WTC11 (cell line): ENCODE measurements around the gene AMIGO1. TPM values are rescaled to one million over a fixed set of nuclear protein-coding genes. Genes with fewer than 3 reads are reported as not detected.

Experiments
- ATAC-seq: fragments of 200-7000 bp; cut with Tn5 transposase; 2 replicates; pipeline ENCODE4 v1.10.0; 2021; ENCODE audit warnings: mild to moderate bottlenecking, moderate library complexity
- CTCF ChIA-PET: fragments of 300-600 bp; sonication (Branson Sonifier 250); formaldehyde crosslinking; loops from one replicate; lab custom pipeline; 2021; ENCODE audit warnings: antibody characterized with exemption; lab: Charles Lee
- POLR2A ChIA-PET: fragments of 350-600 bp; sonication (Branson Sonifier 250); formaldehyde crosslinking; loops from one replicate; lab custom pipeline; 2021; ENCODE audit warnings: antibody characterized with exemption; lab: Charles Lee
- DNase-seq: peaks from one replicate; pipeline ENCODE4 v3.0.0; 2021; ENCODE audit warnings: low spot score
- H3K27ac Mint-ChIP-seq: 2 replicates; pipeline ENCODE4 v1.8.0; 2021; ENCODE audit warnings: mixed read lengths
- H3K27me3 Mint-ChIP-seq: 2 replicates; pipeline ENCODE4 v1.8.0; 2021; ENCODE audit warnings: low read depth, mild to moderate bottlenecking, moderate library complexity, mixed read lengths
- H3K36me3 Mint-ChIP-seq: 2 replicates; pipeline ENCODE4 v1.8.0; 2021; ENCODE audit warnings: mixed read lengths
- H3K4me1 Mint-ChIP-seq: 2 replicates; pipeline ENCODE4 v1.8.0; 2022; ENCODE audit warnings: mixed read lengths
- H3K4me3 Mint-ChIP-seq: 2 replicates; pipeline ENCODE4 v1.8.0; 2021; ENCODE audit warnings: mild to moderate bottlenecking, moderate library complexity, mixed read lengths
- H3K9me3 Mint-ChIP-seq: 2 replicates; pipeline ENCODE4 v1.8.0; 2021; ENCODE audit warnings: mixed read lengths
- AR ChIP-seq: fragments of 250-450 bp; sonication (Bioruptor Pico); IDR thresholded peaks from 2 replicates; pipeline ENCODE4 v1.9.0; 2021; ENCODE audit warnings: mild to moderate bottlenecking
- ATF1 ChIP-seq: sonication (generic); formaldehyde crosslinking; IDR thresholded peaks from 2 replicates; pipeline ENCODE4 v1.8.1; 2023; ENCODE audit warnings: mild to moderate bottlenecking, moderate library complexity, missing genetic modification reagents
- ATF2 ChIP-seq: sonication (generic); formaldehyde crosslinking; IDR thresholded peaks from 2 replicates; pipeline ENCODE4 v1.8.1; 2022; ENCODE audit warnings: low read depth, missing genetic modification reagents, borderline replicate concordance
- ATF3 ChIP-seq: sonication (generic); formaldehyde crosslinking; conservative IDR thresholded peaks from 2 replicates; pipeline ENCODE4 v1.8.1; 2022; ENCODE audit warnings: mild to moderate bottlenecking, missing genetic modification reagents
- CBFB ChIP-seq: sonication (generic); formaldehyde crosslinking; IDR thresholded peaks from 2 replicates; pipeline ENCODE4 v1.8.1; 2022; ENCODE audit warnings: mild to moderate bottlenecking, low read depth, missing genetic modification reagents
- CREM ChIP-seq: sonication (generic); formaldehyde crosslinking; IDR thresholded peaks from 2 replicates; pipeline ENCODE4 v1.8.1; 2022; ENCODE audit warnings: mild to moderate bottlenecking, missing genetic modification reagents, moderate library complexity
- E2F4 ChIP-seq: sonication (generic); formaldehyde crosslinking; IDR thresholded peaks from 2 replicates; pipeline ENCODE4 v1.8.1; 2022; ENCODE audit warnings: low read depth, mild to moderate bottlenecking, moderate library complexity, missing genetic modification reagents, borderline replicate concordance
- ETV6 ChIP-seq: sonication (generic); formaldehyde crosslinking; IDR thresholded peaks from 2 replicates; pipeline ENCODE4 v1.8.1; 2022; ENCODE audit warnings: mild to moderate bottlenecking, missing genetic modification reagents
- FOXP1 ChIP-seq: sonication (generic); formaldehyde crosslinking; IDR thresholded peaks from 2 replicates; pipeline ENCODE4 v1.8.0; 2022; ENCODE audit warnings: missing genetic modification reagents, mild to moderate bottlenecking, moderate library complexity, borderline replicate concordance
- IRF1 ChIP-seq: sonication (generic); formaldehyde crosslinking; IDR thresholded peaks from 2 replicates; pipeline ENCODE4 v1.8.0; 2023; ENCODE audit warnings: missing genetic modification reagents
- MXD4 ChIP-seq: fragments of 250-450 bp; sonication (Bioruptor Pico); IDR thresholded peaks from 2 replicates; pipeline ENCODE4 v1.8.0; 2021; ENCODE audit warnings: mild to moderate bottlenecking, moderate library complexity, borderline replicate concordance
- NFATC4 ChIP-seq: fragments of 250-450 bp; sonication (Bioruptor Pico); IDR thresholded peaks from 2 replicates; pipeline ENCODE4 v1.9.0; 2021; ENCODE audit warnings: mild to moderate bottlenecking
- NFE2L1 ChIP-seq: sonication (generic); formaldehyde crosslinking; IDR thresholded peaks from 2 replicates; pipeline ENCODE4 v1.8.1; 2023; ENCODE audit warnings: missing genetic modification reagents
- NR1H2 ChIP-seq: sonication (generic); formaldehyde crosslinking; IDR thresholded peaks from 2 replicates; pipeline ENCODE4 v1.9.0; 2021; ENCODE audit warnings: mild to moderate bottlenecking, moderate library complexity, missing genetic modification reagents
- PREB ChIP-seq: sonication (generic); formaldehyde crosslinking; IDR thresholded peaks from 2 replicates; pipeline ENCODE4 v1.8.1; 2022; ENCODE audit warnings: mild to moderate bottlenecking, missing genetic modification reagents, moderate library complexity, borderline replicate concordance
- SMAD4 ChIP-seq: sonication (generic); formaldehyde crosslinking; IDR thresholded peaks from 2 replicates; pipeline ENCODE4 v1.8.0; 2022; ENCODE audit warnings: mild to moderate bottlenecking, missing genetic modification reagents
- SOX15 ChIP-seq: fragments of 250-450 bp; sonication (Bioruptor Pico); IDR thresholded peaks from 2 replicates; pipeline ENCODE4 v1.9.0; 2021; ENCODE audit warnings: mild to moderate bottlenecking
- TCF7 ChIP-seq: sonication (generic); formaldehyde crosslinking; IDR thresholded peaks from 2 replicates; pipeline ENCODE4 v1.8.0; 2022; ENCODE audit warnings: mild to moderate bottlenecking, low read depth, missing genetic modification reagents, moderate library complexity
- USF1 ChIP-seq: sonication (generic); formaldehyde crosslinking; IDR thresholded peaks from 2 replicates; pipeline ENCODE4 v1.8.0; 2022; ENCODE audit warnings: mild to moderate bottlenecking, missing genetic modification reagents
- total RNA-seq: library from RNA; stranded (reverse); gene quantifications from 3 replicates; pipeline ENCODE4 v1.2.3, GENCODE V29; 2021

The AMIGO1 gene
- total RNA-seq, 1 experiment from 2014 or later: 2.4 TPM

- POLR2A ChIA-PET: no interaction called here
- Mint-ChIP-seq H3K27ac (no peak overlapping the region), H3K4me3 (no peak overlapping the region), H3K4me1 (peaks cover 8% of the 10 kb centered on the region), H3K36me3 (no peaks in the 10 kb centered on the region), H3K27me3 (no peaks in the 10 kb centered on the region; the same call in none of the 2 replicates), H3K9me3 (no peaks in the 10 kb centered on the region)
- DNase-seq: no peak
- ATAC-seq: no peak
- CTCF ChIA-PET: interaction anchor here (1.1 to 16.4 kb wide), 4 partner anchors 9 to 99 kb away, joined by 6 to 740 read pairs (median 56); partner anchors contain the start of gene CYB561D1
- TF ChIP-seq E2F4 (CRISPR knock-in tag): no peak
- no peak for TF ChIP-seq PREB (CRISPR knock-in tag)
- TF ChIP-seq AR: no peak
- no peak for TF ChIP-seq NFE2L1 (CRISPR knock-in tag)
- no peak for TF ChIP-seq USF1
- no peak for TF ChIP-seq SOX15 (CRISPR knock-in tag)
- TF ChIP-seq MXD4 (CRISPR knock-in tag): no peak
- no peak for TF ChIP-seq IRF1 (CRISPR knock-in tag)
- TF ChIP-seq ATF2 (CRISPR knock-in tag): no peak
- TF ChIP-seq TCF7 (CRISPR knock-in tag): no peak
- no peak for TF ChIP-seq NR1H2 (CRISPR knock-in tag)
- TF ChIP-seq FOXP1 (CRISPR knock-in tag): no peak
- TF ChIP-seq CBFB (CRISPR knock-in tag): no peak
- TF ChIP-seq ATF1 (CRISPR knock-in tag): no peak
- TF ChIP-seq NFATC4 (CRISPR knock-in tag): no peak
- TF ChIP-seq ATF3 (CRISPR knock-in tag): no peak
- TF ChIP-seq SMAD4: no peak
- no peak for TF ChIP-seq CREM
- no peak for TF ChIP-seq ETV6 (CRISPR knock-in tag)
Measured at GRCh38 chr1:109541102-109541501, 31.6 kb upstream of the AMIGO1 start.
